ENCODE data around the gene H1-8. TPM values are rescaled to one million over a fixed set of nuclear protein-coding genes. Genes with fewer than 3 reads are reported as not detected.

Gene H1-8
- polyA plus RNA-seq, 4 donors = not detected

Other genes with a start within 250 kb of the H1-8 start
- under 1 TPM; 0.04 to 0.89 (median 0.47) TPM for gene EFCAB12, start 114.5 kb upstream of the H1-8 start, polyA plus RNA-seq
- 10 to 100 TPM; 17.0 to 32.7 (median 22.5) TPM for gene MBD4, start 103.2 kb upstream of the H1-8 start, polyA plus RNA-seq
- 10 to 100 TPM in 1 of 4 donors, 1 to 10 TPM in 3; 5.1 to 31.9 (median 9.1) TPM for gene IFT122, start 103.0 kb upstream of the H1-8 start, polyA plus RNA-seq
- under 1 TPM in 1 of 4 donors, not detected in 3; 0.01 TPM for gene RHO, start 14.5 kb upstream of the H1-8 start, polyA plus RNA-seq
- 10 to 100 TPM in 2 of 4 donors, 1 to 10 TPM in 2; 3.4 to 54.7 (median 19.4) TPM for gene PLXND1, start 63.5 kb downstream of the H1-8 start, polyA plus RNA-seq

Measured in small intestine (tissue), 4 donors.